ENCODE measurements around the gene PSG6.
"Not testable (repeated sequence)": the region's sequence is repeated elsewhere in the genome, so short reads cannot be mapped to it uniquely, and the experiment has no call there.

PSG6 gene

DNA sequence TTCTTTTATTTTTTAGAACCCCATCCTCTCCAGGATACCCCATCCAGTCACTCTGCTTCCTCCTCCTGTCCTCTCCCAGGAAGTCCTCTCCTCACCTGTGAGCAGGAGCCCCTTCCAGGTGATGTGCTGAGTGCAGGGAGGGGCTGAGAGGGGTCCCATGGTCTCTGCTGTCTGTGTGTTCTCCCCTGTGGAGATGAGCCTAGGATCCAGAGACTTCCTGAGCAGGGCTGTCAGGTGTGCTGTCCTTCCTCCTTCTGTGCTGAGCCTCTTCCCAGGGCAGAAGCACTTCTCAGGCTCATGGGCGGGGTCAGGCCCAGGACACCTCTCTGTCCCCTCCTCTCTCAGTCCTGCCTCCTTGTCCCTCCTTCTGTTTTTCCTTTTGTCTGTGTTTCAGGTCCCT, at the start of gene PSG6:
PSG6 (minus strand) TSS at position 261 of the 400 bp plus-strand sequence; CDS start at position 159, 102 bp downstream.
- DNase-seq, result not testable (repeated sequence)

DNA sequence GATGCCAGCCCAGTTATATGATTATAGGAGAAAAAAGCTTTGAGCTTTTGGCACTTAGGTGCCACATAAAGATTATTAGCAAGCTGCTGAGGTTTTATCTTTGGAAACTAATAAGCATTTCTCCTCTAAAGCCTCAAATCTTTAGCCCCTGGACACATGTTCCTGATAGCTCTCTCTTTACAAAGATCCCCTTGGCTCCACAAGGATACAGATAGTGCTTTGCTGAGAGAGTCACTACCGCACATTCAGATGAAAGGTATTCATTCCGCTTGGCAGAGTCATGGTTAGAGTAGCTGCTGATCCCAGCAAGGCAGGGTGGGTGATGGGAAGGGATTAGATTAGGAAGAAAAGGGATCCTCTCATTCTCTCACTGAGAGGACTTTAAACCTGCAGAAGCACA, 47.5 kb upstream of the PSG6 start:
- DNase-seq, result no peak

DNA sequence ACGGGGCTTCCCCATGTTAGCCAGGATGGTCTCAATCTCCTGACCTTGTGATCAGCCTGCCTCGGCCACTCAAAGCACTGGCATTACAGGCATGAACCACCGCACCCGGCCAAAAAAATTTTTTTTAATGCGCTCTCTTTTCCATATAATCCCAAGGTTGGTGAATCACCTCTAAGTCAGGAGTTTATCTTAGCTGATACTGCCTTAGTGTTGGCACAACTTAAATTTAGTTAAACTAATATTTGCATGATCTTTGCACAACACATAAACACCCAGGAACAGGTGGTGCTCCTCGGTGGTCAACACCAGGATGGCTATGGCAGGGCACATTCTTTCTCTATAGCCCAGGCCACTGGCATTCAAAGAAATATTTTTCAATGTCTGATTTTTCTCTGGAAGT, 43.4 kb upstream of the PSG6 start:
- DNase-seq, result no peak

DNA sequence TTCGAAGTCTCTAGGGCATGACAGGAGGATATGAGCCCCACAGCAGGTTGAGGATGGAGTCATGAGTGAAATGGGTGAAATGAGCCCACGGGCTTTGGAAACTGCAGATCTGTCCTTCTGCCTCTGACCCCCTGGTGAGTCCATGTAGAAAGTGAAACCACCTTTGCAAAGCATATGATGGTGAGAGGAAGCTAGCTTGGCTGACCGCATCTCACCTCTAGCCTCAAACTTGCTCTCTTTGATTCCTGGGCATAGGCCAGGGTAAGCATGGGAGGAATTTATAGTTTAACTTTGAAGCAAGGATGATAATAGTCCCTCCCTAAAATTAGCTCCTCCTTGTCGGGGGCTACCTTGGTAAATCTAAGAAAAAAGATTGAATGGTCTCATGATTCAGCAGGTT, 34.4 kb upstream of the PSG6 start:
- DNase-seq, result not testable (repeated sequence)

DNA sequence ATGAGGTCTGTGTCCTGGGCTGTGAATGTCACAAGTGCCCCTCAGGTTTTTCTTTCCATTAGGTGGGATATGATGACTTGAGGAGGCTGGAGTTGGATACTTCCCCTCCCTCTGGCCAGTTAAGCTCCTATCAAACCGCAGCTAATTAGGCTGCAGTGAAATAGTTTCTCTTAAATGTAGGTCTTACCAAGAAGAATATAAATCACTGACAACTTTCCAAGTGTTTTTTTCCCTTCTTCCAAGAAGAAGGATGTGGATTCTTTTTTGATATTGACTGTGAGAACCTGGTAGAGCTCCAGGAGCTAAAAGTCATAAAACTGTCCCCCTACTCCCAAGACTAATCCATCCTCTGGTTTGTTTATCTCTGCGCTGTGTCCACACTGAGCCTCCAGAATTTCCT, 33.8 kb upstream of the PSG6 start:
- DNase-seq, result not testable (repeated sequence)

DNA sequence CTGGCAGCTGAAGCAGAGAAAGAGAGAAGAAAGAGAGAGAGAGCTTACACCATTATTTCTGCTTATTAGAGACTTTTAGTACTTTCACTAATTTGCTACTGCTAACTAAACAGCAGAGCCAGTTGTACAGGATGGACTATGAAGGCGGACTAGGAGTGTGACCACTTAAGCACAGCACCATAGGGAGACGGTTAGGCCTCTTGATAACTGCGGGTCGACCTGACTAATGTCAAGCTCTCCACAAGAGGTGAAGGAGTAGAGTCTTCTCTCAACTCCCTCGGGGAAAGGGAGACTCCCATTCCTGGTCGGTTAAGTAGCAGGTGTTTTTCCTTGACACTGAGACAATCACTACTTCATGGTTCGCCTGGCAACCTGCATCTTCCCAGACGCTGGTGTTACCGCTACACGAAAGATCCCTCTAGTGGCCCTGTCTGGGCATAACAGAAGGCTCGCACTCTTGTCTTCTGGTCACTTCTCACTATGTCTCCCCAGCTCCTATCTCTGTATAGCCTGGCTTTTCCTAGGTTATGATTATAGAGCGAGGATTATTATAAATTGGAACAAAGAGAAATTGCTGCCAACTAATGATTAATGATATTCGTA, 24.6 kb upstream of the PSG6 start:
- DNase-seq, result peak; percentile 4

DNA sequence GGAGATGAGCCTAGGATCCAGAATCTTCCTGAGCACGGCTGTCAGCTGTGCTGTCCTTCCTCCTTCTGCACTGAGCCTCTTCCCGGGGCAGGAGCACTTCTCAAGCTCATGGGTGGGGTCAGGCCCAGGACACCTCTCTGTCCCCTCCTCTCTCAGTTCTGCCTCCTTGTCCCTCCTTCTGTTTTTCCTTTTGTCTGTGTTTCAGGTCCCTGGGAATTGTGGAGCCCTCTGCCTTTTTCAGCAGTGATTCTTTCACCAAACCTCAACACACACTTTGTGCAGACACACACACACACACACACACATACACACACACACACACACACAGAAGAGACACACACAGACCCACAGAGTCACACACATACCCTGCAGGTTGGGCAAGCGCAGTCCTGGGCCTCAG, 19.4 kb upstream of the PSG6 start, which contains the start of gene PSG7:
PSG7 (minus strand) TSS at position 101 of the 400 bp plus-strand sequence. CDS start 131 bp downstream, outside the sequence.
- not testable (repeated sequence) for DNase-seq

DNA sequence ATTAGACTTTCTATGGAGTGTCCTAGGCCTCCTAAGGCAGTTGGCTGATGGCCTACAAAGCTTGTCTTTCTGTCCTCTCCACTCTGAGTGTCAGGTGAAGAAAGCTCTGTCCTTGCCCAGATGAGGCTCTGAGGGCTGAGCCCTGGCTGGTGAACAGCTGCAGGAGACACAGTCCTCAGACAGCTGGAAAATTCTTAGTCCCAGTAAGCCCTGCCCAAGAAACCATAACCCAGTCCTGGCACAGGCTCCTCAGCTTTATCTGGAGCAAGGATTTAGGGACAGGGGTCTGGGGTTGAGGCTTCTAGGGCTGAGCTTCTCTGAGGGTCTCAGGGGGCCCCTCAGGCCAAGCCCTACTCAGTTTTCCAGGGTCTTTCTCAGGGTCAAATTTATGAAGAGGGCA, 17.0 kb upstream of the PSG6 start:
- not testable (repeated sequence) for DNase-seq

DNA sequence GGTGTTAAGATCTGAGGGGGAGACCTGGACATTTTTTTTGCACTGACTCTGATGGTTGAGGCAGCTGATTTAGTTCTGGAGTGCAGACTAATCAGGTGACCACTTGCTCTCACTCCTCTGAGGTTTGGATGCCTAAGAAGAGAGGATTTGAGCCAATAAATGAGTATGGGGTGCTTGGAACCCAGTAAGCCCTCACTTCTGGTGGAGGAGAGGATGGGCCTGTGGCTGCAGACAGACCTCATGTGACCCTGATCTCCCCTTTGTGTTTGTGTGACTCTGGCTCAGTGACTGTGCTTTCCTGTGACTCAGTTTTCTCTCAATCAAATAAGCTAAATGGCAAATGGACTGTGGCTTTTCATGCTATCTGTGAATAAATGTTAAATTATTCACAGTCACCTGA, 16.5 kb upstream of the PSG6 start:
- DNase-seq, result not testable (repeated sequence)

DNA sequence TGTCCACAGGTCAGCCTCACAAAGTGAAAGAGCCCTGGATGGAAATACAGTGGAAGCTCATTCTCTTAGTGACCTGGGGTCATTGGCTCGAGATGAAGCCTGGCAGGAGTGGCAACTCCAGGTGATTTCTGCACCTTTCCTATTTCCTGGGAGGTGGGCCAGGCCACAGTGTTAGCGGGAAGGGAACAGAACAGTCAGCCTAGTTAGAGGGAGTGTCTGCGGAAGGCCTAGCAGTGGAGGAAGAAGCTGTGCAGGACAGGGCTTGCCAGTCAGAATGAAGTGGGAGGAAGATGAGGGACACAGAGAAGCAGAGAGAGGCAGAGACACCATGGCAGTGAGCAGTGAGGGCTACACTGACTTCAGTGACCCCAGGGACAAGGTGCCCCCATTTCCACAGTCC, 15.7 kb upstream of the PSG6 start:
- DNase-seq, result not testable (repeated sequence)

DNA sequence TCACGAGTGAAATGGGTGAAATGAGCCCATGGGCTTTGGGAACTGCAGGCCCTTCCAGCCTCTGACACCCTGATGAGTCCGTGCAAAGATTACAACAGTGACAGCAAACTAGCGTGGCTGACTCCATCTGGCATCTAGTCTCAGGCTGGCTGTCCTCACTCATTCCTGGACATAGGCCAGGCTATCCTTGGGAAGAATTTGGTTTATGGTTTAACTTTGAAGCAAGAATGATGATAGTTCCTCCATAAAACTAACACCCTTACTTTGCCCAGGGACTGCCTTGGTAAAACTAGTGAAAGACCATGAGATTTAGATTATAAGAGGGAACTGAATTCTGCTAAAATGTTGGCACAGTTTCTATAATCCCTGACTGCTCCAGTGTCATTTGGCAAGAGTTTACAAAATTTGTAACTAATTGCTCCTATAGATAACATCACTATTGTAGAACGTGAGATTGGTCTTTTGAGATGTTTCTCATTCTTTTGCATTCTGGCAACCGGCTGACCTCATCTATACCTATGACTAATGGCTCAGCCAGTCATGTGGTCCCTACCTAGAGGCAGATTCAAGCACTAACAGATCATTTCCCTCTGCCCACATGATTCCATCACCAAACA, 14.9 kb upstream of the PSG6 start:
- DNase-seq, result not testable (repeated sequence)

DNA sequence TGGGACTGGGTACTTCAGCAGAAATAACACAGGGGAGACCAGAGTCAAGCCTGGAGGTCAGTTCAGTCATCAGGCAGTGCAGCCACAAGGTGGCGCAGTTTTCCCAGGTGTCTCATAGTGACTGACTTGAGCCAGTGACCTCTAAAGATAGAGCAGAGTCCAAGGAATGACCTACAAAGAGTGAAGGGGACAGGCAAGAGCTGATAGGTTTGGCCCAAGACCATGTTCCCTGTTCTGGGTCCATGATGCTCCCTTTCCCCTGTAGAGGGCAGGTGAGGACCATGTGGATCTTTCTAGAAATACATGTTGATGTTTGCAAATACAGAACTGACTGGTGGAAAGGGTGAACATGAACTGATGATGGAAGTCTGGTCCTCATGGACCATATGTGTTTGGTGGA, 12.5 kb upstream of the PSG6 start:
- DNase-seq, result not testable (repeated sequence)

DNA sequence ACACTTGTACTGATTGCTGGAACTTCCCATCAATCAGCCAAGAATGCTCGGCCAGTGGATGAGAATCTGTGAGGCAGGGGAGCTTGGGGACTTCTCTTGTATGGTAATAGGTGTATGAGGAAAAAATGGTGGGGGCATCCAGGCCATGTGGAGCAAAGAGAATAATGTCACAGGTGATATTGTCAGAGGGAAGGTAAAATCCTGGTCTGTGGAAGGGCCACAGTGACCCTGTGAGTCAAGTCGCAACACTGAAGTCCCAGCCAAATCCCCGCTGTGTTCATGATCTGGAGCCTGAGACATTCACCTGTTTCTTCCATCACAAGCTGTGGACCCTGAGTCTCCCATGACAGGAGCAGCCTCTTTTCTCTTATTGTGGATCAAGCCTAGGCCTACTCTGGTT, 11.2 kb upstream of the PSG6 start:
- DNase-seq, result no peak

DNA sequence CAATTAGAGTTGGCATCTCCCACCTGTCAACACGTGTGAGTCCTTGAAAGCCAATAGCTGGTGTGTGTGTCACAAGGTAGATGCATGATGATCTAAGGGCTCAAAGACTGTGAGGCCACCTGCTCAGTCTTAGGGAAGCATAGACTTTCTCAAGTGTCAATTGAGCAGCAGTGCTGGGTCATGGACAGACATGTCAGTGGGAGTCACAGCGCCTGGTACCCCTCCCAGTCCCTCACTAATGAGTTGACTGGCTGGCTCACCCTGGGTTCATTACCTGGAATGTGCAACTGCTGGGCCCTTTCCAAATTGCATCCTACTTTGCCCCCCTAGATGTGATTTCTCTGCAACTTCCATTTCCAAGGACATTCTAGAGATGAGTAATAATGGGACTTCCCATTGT, 9.1 kb upstream of the PSG6 start:
- DNase-seq, result no peak

DNA sequence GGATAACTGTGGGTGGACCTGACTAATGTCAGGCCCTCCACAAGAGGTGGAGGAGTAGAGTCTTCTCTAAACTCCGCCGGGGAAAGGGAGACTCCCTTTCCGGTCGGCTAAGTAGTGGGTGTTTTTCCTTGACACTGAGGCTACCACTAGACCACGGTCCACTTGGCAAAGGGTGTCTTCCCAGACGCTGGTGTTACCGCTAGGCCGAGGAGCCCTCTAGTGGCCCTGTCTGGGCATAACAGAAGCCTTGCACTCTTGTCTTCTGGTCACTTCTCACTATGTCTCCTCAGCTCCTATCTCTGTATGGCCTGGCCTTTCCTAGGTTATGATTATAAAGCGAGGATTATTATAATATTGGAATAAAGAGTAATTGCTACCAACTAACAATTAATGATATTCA, 5.4 kb upstream of the PSG6 start:
- peak; percentile 45 for DNase-seq

DNA sequence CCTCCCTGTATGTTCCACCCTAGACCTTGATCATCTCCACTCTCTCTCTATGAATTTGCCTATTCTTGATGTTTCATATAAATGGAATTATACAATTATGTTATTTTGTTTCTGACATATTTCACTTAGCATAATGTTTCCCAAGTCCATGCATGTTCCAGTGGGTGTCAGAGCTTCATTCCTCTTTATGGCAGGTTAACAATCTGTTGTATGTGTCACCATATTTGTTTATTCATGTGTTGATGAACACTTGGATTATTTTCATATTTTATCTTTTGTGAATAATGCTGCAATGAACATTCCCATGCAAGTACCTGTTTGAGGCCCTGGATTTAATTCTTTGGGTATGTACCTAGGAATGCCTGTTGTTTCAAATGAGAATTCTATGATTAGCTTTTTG, 3.3 kb upstream of the PSG6 start:
- not testable (repeated sequence) for DNase-seq

DNA sequence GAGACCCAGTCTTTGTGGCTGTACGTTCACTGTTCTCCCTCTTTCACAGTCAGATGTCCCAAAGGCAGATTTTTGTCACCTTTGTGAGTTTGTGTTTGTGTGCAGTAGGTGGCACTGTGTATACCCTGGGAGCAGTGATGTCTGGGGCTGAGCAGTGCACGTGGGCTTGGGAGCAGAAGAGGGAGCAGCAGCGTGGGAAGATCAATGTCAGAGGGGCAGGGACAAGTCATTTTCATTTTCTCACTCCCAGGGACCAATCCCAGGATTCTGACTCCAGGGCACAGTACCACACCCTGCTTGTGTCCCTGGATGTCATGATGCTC, 2.0 kb upstream of the PSG6 start:
- no peak for DNase-seq

DNA sequence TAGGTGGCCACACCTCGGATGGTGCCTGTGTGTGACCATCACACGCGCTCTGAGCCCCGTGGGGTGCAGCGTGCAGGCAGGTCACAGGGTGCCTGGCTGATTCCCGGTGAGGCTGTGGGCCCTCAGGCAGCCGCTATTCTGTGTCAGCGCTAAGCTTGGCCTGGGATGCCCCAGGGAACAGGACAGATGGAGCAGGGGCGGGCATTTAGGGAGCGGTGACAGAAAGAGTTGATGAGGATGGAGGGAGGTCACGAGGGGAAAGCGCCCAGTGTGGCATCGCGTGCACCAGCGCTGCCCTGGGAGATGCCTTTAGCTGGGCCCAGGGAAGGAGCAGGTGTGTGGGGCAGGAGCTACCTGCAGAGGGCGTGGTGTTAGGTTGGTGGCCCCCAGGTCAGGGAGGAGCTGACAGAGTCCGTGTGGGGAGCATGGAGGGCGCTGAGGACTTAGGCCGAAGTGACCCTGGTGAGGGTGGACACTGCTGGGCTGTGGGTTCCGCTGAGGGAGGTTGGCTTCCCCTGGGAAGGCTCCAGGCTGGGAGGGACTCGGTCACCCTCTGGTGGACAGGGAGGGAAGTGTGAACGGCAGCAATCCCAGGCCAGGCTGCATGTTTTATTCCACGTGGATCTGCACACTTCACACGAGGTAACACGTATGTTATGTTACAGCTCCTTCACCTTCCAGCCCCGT, 1.5 kb upstream of the PSG6 start:
- not testable (repeated sequence) for DNase-seq

DNA sequence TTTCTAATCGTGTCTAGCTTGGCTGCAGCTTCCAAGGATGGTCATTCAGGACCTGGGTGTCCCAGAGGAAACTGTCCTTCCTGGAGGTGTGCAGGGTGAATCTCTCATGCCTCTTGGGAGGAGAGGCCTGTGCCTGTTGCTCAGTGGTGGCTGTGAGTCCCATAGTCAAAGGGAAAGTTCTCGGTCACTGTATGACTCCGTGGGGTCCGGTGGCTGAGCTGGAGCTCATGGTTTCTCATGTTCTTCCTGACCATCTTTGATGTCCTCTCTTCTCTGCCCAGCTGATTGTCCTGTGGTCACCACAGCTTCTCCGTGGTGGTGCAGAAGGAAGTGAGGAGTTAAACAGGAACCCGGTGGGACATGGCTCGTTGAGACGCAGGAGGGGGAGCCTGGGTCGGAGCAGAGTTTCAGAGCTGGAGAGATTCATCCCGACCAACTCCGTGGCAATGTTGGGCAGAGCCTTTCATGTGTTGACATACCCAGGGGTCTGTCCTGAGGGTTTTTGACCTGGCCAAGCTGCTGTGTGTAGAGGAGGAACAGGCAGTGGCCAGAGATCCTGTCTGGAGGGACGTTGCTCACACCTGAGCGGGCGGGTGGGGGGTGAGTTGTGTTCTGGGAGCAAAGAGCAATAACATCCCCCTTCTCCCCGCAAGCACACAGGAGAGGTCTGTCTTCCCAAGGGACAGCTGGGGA, 829 bp upstream of the PSG6 start:
- DNase-seq, result not testable (repeated sequence)

DNA sequence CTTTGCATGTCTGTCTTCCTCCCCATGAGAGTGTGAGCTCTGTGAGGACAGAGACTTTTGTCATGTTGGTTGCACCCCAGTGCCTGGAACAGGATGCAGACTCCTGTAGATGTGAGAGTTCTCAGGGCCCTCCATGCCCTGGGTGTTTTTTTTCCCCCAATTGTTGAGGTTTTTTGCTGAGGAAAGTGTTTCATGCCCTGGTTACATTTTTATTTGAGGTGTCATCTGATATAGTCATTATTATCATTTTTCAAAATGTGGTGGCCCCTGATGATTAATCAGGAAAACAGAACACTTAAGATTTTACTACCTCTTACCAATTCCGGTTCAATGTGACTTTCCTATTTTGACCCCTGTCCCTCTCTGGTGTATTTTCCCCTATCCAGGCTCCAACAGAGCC, 763 bp downstream of the PSG6 start:
- DNase-seq, result not testable (repeated sequence)

DNA sequence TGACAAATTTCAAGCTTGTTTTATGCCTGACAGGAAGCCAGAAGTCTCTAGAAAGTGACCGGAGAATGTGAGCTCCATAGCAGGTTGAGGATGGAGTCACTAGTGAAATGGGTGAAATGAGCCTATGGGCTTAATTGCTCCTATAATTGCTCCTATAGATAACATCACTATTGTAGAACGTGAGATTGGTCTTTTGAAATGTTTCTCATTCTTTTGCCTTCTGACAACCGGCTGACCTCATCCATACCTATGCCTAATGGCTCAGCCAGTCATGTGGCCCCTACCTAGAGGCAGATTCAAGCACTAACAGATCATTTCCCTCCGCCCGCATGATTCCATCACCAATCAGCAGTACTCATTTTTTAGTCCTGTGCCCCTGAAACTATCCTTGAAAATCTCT, 4.2 kb downstream of the PSG6 start:
- DNase-seq, result not testable (repeated sequence)

DNA sequence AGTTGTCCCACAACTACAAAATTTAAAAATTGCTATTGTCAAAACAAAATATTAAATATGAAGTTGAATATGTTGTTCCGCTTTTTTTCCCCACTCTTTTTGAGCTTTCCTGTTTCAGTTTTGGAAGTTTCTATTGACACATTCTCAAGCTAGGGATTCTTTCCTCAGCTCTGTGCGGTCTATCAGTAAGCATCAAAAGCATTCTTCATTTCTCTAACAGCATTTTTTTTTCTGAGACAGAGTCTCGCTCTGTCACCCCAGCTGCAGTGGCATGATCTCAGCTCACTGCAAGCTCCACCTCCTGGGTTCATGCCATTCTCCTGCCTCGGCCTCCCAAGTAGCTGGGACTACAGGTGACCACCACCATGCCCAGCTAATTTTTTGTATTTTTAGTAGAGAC, 4.8 kb downstream of the PSG6 start:
- not testable (repeated sequence) for DNase-seq

DNA sequence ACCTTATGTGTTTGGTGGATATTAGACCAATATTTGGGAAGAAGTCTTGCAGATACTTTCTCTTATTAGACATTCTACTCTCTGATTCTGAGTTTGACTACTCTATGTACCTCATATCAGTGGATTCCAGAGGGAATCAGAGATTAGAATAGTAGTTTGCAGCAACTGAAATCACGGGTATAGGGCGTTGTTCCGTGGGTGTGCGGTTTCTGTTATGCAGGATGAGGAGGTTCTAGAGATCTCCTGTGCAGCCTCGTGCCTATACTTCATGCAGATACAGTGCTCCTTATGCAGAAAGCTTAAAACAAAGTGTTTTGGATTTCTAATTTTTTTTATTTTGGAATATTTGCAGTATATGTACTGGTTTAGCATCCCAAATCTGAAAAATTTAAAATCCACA, 6.0 kb downstream of the PSG6 start:
- not testable (repeated sequence) for DNase-seq

DNA sequence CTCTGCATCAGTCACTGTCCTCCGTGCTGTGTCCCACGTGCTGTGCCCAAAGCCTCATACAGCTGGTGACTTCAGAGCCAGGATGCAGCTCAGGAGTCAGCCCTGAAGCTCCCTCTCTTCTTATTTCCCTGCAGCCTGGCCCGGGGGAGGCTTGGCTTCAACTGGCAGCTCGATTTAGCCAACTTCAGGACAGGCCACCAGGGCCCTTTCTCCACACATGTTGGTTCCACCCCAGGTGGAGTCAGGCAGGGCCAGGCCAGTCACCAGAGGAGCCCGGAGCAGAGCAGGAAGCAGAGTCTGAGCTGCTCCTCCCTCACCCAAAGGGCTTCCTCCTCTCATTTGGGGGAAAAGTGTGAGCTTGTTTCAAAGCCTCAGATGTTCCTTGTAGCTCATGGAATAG, 11.5 kb downstream of the PSG6 start:
- not testable (repeated sequence) for DNase-seq
